HG02973 (cell line): ENCODE results near the gene NEK8.
"Not testable (repeated sequence)": the region's sequence is repeated elsewhere in the genome, so short reads cannot be mapped to it uniquely, and the experiment has no call there.

ENCODE experiments used
- ATAC-seq: cut with Tn5 transposase; IDR thresholded peaks from one replicate; pipeline ENCODE4 v1.9.1; 2021; ENCODE audit warnings: moderate library complexity; ENCODE audit not compliant: unreplicated experiment

The NEK8 gene

DNA sequence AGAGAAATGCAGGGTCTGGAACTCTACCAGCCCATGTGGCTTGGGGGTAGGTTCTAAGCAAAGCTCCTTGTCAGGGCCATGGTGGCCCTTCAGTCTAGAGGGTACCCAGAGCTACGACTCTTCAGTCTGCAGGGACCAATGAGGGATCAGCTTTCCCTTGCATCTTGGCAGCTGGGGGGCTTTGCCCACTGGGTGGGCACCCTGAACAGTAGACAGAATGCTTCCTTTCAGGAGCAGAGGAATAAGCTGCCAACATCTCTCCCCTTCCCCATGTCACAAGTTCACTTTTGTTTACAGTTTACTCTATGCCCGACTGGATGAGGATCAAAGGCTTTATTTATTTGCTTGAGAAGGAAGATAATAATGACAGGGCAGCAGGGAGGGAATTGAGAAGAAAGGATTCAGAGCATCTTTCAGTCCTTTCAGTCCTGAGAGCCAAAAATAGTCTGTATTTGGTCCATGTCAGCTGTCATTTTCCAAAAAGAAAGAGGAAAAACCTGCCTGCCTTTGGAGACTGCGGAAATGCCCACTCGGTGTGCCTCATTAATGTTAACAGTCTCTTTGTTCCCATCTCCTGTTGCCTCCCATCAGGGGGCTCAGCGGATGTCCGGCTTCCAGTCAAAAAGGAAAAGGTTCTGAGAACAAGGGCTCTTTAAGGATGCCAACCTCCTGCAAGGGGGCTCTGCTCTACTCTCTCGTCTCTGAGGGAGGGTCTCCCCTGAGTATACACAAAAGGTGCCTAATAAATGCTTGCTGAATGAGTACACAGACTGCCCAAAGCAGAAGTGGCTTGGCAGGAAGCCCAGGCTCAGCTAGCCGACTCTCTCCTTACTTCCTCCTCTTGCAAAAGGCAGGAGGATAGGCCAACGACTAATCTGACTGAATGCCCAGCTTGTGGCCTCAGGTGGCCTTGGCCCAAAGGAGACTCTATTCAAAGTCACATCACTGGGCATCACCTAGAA lies 32.3 kb downstream of the NEK8 start:
- no peak for ATAC-seq

DNA sequence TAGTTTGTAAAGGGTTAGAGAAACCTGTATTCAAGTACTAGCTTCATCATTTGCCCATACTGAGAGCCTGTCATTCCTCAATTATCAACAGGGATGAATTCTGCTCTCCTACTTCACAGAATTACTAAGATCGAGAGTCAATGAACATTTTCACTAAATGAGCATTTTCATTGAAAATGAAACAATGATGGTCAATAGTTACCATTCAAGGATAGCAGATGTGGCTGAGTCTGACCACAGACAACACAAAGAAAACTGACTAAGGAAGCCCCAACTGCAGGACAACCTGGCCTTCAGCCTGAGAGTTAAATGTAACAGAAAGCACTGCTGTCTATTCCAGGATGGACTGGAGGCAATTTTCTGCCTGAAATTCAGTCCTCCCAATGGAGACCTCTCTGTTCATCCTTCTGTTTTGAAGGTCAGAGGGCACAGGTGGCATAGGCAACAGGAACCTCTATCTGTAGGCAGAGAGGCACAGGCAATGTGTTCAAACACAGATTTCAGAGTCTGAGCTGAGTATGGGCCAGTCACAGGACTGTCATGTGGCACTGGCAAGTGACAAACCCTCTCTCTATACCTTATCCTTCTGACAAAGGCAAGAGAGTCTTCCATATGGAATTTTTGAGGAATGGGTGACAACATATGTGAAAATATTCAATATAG lies 34.7 kb downstream of the NEK8 start:
- ATAC-seq: peak; percentile 46

DNA sequence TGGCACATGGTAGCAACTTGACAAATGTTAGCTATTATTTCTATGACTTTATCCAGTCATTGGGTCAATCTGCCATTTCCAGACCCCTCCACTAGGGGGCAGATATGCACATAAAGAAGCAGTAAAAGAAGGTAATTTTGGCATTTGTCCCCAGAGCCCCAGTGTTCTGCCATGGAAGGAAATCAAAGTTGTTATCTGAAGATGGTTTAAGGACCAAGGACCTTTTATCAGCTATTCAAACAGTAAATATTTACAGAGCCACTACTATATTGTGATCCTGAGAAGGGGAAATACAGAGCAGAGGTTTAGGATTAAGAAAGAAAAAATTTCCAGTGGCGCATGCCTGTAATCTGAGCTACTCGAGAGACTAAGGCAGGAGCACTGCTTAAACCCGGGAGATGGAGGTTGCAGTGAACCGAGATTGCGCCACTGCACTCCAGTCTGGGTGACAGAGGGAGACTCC lies 35.2 kb downstream of the NEK8 start:
- ATAC-seq: peak; percentile 31

DNA sequence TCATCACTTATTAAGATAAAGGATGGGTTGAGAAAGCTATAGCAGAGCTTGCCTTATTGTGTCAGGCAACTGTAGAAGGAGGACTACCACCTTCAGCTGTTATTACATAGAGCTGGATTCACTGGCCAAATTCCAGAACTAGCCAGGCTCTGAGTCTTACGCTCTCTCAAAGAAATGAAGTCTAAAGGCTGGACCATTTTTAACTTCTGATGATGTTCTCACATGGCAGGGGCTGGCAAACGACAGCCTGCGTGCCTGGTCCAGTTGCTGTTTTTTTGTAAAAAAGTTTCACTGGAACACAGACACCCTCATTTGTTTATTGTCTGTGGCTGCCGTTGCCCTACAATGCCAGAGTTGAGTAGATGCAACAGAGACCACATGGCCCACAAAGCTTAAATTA lies 36.5 kb downstream of the NEK8 start:
- ATAC-seq: no peak

DNA sequence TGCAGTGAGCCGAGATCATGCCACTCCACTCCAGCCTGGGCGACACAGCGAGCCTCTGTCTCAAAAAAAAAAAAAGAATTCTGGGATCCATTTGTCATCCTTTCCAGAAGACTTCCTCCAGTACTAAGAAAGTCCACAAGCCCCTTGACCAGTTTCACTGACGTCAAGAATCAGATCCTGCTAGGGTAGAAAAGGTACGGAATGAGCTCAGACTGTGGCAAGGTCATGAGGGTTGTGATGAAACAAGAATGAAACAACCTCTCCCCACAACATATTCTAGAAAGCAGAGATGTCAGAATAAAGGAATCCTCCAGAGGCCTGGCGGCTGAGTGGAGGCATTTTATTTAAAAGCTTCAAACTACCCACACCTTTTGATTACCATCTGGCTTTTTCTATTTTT lies 45.1 kb downstream of the NEK8 start:
- ATAC-seq: no peak

DNA sequence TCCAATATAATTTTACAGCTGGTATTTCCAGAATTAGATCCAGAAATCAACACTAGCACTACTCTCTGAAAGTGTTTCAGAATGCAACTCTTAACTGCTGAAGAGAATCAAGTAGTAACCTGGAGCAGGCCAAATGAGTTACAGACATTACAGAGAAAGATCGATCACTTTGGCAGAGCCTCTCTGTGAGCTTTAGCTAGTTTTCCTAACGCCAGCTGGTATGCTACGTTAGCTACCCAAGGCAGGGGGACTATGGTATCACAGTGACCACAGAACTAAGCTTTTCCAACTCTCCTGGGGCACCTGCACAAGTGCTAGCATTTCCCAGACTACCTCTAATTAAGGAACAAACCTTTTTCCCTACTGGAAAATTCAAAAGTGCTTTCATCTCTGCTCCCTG lies 45.6 kb downstream of the NEK8 start:
- ATAC-seq: no peak

DNA sequence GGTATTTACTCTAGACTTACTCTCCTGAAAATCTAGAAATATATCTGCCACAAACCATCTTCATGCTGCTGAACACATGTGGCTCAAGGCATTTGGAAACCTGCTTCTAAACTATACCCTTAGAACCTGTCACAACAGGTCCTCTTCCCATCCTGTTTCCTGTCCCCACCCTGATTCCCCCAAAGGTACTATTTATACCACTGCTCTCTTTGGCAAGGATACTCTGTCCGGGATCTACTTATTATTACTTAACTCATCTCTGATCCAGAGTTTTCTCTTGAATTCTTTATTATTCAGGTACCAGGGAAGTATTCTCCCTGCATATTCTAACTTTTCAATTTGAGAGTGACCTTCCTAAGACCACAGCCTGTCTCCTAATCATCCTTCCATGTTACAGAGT lies 48.6 kb downstream of the NEK8 start:
- ATAC-seq: no peak

DNA sequence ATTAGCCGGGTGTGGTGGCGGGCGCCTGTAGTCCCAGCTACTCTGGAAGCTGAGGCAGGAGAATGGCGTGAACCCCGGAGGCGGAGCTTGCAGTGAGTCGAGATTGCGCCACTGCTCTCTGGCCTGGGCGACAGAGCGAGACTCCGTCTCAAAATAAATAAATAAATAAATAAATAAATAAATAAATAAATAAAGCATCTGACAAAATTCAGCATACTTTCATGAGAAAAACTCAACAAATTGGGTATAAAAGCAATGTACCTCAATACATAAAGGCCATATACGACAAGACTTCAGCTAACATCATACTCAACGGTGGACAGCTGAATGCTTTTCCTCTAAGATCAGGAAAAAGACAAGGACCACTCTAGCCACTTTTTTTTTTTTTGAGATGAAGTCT lies 51.0 kb downstream of the NEK8 start:
- not testable (repeated sequence) for ATAC-seq

DNA sequence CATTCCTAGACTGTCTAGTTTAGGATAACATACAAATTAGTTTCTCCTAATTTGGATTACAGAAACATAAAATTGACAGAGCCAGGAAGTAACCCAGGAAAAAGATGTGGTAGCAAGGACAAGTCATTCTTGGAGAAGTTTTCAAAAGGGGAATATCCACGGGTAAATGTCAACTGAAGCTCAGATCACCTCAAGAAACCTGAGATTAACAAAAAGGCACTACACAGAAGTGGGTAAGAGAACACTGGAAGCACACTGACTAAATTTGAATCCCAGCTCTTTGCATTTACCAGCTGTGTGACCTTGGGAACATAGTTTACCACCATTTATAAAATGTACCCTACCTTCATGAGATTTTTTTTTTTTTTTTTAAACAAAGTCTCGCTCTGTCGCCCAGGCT lies 54.6 kb downstream of the NEK8 start:
- no peak for ATAC-seq

DNA sequence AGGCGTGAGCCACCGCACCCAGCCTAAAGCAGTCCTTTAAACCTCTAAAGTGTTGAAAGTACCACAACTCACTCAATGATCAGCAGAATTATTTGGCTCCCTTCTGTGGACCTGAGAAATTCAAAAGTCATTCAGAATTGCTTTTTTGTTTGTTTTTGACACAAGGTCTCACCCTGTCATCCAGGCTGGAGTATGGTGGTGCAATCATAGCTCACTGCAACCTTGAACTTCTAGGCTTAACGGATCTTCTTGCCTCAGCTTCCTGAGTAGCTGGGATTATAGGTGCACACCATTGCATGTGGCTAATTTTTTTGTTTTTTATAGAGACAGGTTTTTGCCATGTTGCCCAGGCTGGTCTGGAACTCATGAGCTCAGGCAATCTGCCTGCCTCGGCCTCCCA lies 59.5 kb downstream of the NEK8 start:
- ATAC-seq: no peak
